ENCODE results near the gene LPA. TPM values are rescaled to one million over a fixed set of nuclear protein-coding genes. Genes with fewer than 3 reads are reported as not detected.
"Not testable (repeated sequence)": the region's sequence is repeated elsewhere in the genome, so short reads cannot be mapped to it uniquely, and the experiment has no call there.

LPA gene
- polyA plus RNA-seq, 2 of the 4 experiments (the other 2 are of a cell fraction): not detected

- ATAC-seq (no peak), FAIRE-seq (no peak), DNase-seq (ENCODE audit: low read depth in 1 of 2, low spot score in 1 of 2) (no peak)
- Histone ChIP-seq H3K4me3 (no peak overlapping the region), H3K4me1 (no peaks in the 10 kb centered on the region), H3K27ac (no peak overlapping the region), H3K4me2 (no peak overlapping the region), H3K9me3 (0 out of 3 replicates have a peak, but pooled peaks cover 9% of the 10 kb centered on the region)
- TF ChIP-seq FOSB (CRISPR knock-in tag; IDR thresholded peaks at IDR 0.05) (no peak), HOXB5 (CRISPR knock-in tag; IDR thresholded peaks at IDR 0.05) (no peak)
- ChIA-PET POLR2A (no interaction called here), CTCF (interaction anchor here (2.3 to 3.2 kb wide), 2 partner anchors 444 to 668 kb away, joined by 16 to 23 read pairs; no protein-coding TSS in a partner anchor)
- WGBS (ENCODE audit: missing lambda C conversion rate): 0% methylated on average over 2 of the region's 2 CpGs
Observed at GRCh38 chr6:160531826-160532225, 132.2 kb downstream of the LPA start.

GRCh38 chr6:160529524-160529923, 134.6 kb downstream of the LPA start:
- CTCF ChIA-PET: interaction anchor here (1.4 kb wide), 1 partner anchor 10 kb away, joined by 4 read pairs; no protein-coding TSS in a partner anchor
- H3K27ac ChIP-seq; ATAC-seq; H3K4me2 ChIP-seq; H3K4me1 ChIP-seq; POLR2A ChIA-PET; H3K4me3 ChIP-seq; DNase-seq (ENCODE audit: low read depth in 1 of 2, low spot score in 1 of 2); FAIRE-seq; H3K9me3 ChIP-seq: not testable (repeated sequence)
- 9% methylated on average over 5 of the region's 5 CpGs for WGBS (ENCODE audit: missing lambda C conversion rate)

- Histone ChIP-seq H3K27ac (no peak overlapping the region), H3K4me1 (0 out of 3 replicates have a peak, but pooled peaks cover 9% of the 10 kb centered on the region), H3K4me3 (no peak overlapping the region), H3K4me2 (no peak overlapping the region), H3K9me3 (no peaks in the 10 kb centered on the region)
- DNase-seq (ENCODE audit: low read depth in 1 of 2, low spot score in 1 of 2) (no peak), ATAC-seq (no peak), FAIRE-seq (no peak)
- POLR2A ChIA-PET: no interaction called here
- CTCF ChIA-PET: interaction anchor here (1.2 to 7.0 kb wide), 2 partner anchors 11 to 14 kb away, joined by 3 to 54 read pairs; no protein-coding TSS in a partner anchor
- 87% methylated on average over 5 of the region's 5 CpGs for WGBS (ENCODE audit: missing lambda C conversion rate)
- TF ChIP-seq FOXS1 (CRISPR knock-in tag; IDR thresholded peaks at IDR 0.05) (no peak), SREBF2 (IDR thresholded peaks at IDR 0.05) (no peak), KDM1A (IDR thresholded peaks at IDR 0.05; ENCODE audit: low read depth) (no peak), CEBPB (IDR thresholded peaks at IDR 0.05) (no peak)
Observed at GRCh38 chr6:160523223-160523622, 140.9 kb downstream of the LPA start.

- Histone ChIP-seq H3K27ac (peak overlapping the region; percentile 77 to 97), H3K4me2 (peak overlapping the region; percentile 77), H3K4me3 (peak overlapping the region; percentile 58), H3K4me1 (0 out of 3 replicates have a peak, but pooled peaks cover 9% of the 10 kb centered on the region), H3K9me3 (no peaks in the 10 kb centered on the region)
- ChIA-PET CTCF (interaction anchor here (0.7 to 7.0 kb wide), 20 partner anchors 9 to 669 kb away, joined by 3 to 54 read pairs (median 3); no protein-coding TSS in a partner anchor), POLR2A (interaction anchor here (0.7 to 1.0 kb wide), 3 partner anchors 125 to 670 kb away, joined by 3 read pairs; no protein-coding TSS in a partner anchor)
- 2% methylated on average over 16 of the region's 73 CpGs for WGBS (ENCODE audit: missing lambda C conversion rate)
- peak; percentile 61 to 71 for DNase-seq (ENCODE audit: low read depth in 1 of 2, low spot score in 1 of 2)
- peak; percentile 94 to 96 for ATAC-seq
- no peak for FAIRE-seq
- no peak for TF ChIP-seq KDM5A (IDR thresholded peaks at IDR 0.05)
- TF ChIP-seq MAX (IDR thresholded peaks at IDR 0.05): peak; percentile 72
- TF ChIP-seq MAFK (IDR thresholded peaks at IDR 0.05; ENCODE audit: partially characterized antibody): no peak
- TF ChIP-seq HOXB5 (CRISPR knock-in tag; IDR thresholded peaks at IDR 0.05): no peak
- no peak for TF ChIP-seq RNF2 (IDR thresholded peaks at IDR 0.05; ENCODE audit: borderline replicate concordance, low read depth)
- peak; percentile 74 for TF ChIP-seq E2F6 (IDR thresholded peaks at IDR 0.05; ENCODE audit: borderline replicate concordance, low read depth)
- TF ChIP-seq POLR2A (IDR thresholded peaks at IDR 0.05; ENCODE audit: low read length): peak; percentile 36; the same call in 1 of the 2 replicates
- TF ChIP-seq CHD4 (IDR thresholded peaks at IDR 0.05; ENCODE audit: borderline replicate concordance): no peak
- TF ChIP-seq FOSL2 (IDR thresholded peaks at IDR 0.05): no peak
- TF ChIP-seq FOSL2 (CRISPR knock-in tag; IDR thresholded peaks at IDR 0.05): no peak
- TF ChIP-seq BHLHE40 (IDR thresholded peaks at IDR 0.05; ENCODE audit: low read depth, low read length): no peak
- 0 out of 2 replicates have a peak, but pooled peaks have one; percentile 22 for TF ChIP-seq HMGXB4 (CRISPR knock-in tag; IDR thresholded peaks at IDR 0.05; ENCODE audit: borderline replicate concordance)
- TF ChIP-seq EP300 (IDR thresholded peaks at IDR 0.05): no peak
- TF ChIP-seq SREBF2 (IDR thresholded peaks at IDR 0.05): no peak
- TF ChIP-seq ZFP36 (IDR thresholded peaks at IDR 0.05; ENCODE audit: borderline replicate concordance, partially characterized antibody): no peak
- no peak for TF ChIP-seq ZSCAN20 (CRISPR knock-in tag; IDR thresholded peaks at IDR 0.05)
- TF ChIP-seq RARB (CRISPR knock-in tag; IDR thresholded peaks at IDR 0.05): no peak
- TF ChIP-seq SMC3 (IDR thresholded peaks at IDR 0.05): peak; percentile 59; the same call in 2 of the 3 replicates
- TF ChIP-seq PHF8 (IDR thresholded peaks at IDR 0.05; ENCODE audit: borderline replicate concordance, low read depth): 0 out of 2 replicates have a peak, but pooled peaks have one; percentile 14
- TF ChIP-seq EHMT2 (IDR thresholded peaks at IDR 0.05; ENCODE audit: low read depth): no peak
- no peak for TF ChIP-seq PBX3 (IDR thresholded peaks at IDR 0.05)
- TF ChIP-seq RCOR1 (IDR thresholded peaks at IDR 0.05; ENCODE audit: low read depth, low read length): no peak
- TF ChIP-seq POLR2AphosphoS2 (conservative IDR thresholded peaks at IDR 0.05; ENCODE audit: low read length): no peak
Observed at GRCh38 chr6:160520043-160520904, 143.8 kb downstream of the LPA start.

All from A549 (cell line).